GM12878 (cell line): Measurements from ENCODE around the gene WWOX.

ENCODE experiments used
- ATF3 ChIP-seq: IDR thresholded peaks from 2 replicates; pipeline ENCODE4 v1.6.1; 2011; ENCODE audit warnings: low read depth, mild to moderate bottlenecking, low read length, moderate library complexity, borderline replicate concordance; ENCODE audit errors: extremely low read depth
- BHLHE40 ChIP-seq, 2 experiments: fragments of 450-650 bp in 1 of 2; IDR thresholded peaks; 2 replicates each; pipeline ENCODE4 v1.6.1; 2011 to 2017; ENCODE audit warnings: low read depth in 2 of 2, borderline replicate concordance in 1 of 2, improper control_type of control experiment in 1 of 2, low read length in 1 of 2, mild to moderate bottlenecking in 1 of 2
- CTCF ChIP-seq, 3 experiments: IDR thresholded peaks in 2 of 3; conservative IDR thresholded peaks in 1 of 3; 2 replicates each; pipeline ENCODE4 v1.5.1; 2011; ENCODE audit warnings: low read depth in 3 of 3, low read length in 3 of 3, mild to moderate bottlenecking in 3 of 3, control low read depth in 2 of 3, moderate library complexity in 2 of 3, inconsistent platforms in 1 of 3, mixed read lengths in 1 of 3; ENCODE audit not compliant: control insufficient read depth in 2 of 3, insufficient read depth in 1 of 3; ENCODE audit errors: extremely low read depth in 1 of 3
- EGR1 ChIP-seq, 2 experiments: IDR thresholded peaks; 1 replicate in 1 of 2; 2 replicates in 1 of 2; pipeline ENCODE4 v1.6.1; 2011 to 2012; ENCODE audit warnings: low read depth in 2 of 2, low read length in 2 of 2, borderline replicate concordance in 1 of 2, mild to moderate bottlenecking in 1 of 2, moderate library complexity in 1 of 2
- ELK1 ChIP-seq: IDR thresholded peaks from 2 replicates; pipeline ENCODE4 v1.6.1; 2012; ENCODE audit warnings: low read depth, low read length, improper control_type of control experiment
- ETV6 ChIP-seq, 2 experiments: fragments of 450-650 bp in 1 of 2; IDR thresholded peaks in 1 of 2; conservative IDR thresholded peaks in 1 of 2; 2 replicates each; pipeline ENCODE4 v1.6.1; 2014; ENCODE audit warnings: antibody characterized with exemption in 1 of 2, borderline replicate concordance in 1 of 2, low read depth in 1 of 2, mild to moderate bottlenecking in 1 of 2, moderate library complexity in 1 of 2
- EZH2 ChIP-seq: IDR thresholded peaks from 2 replicates; pipeline ENCODE4 v1.6.1; 2012; ENCODE audit warnings: low read depth, mild to moderate bottlenecking, control low read depth, inconsistent platforms, low read length, borderline replicate concordance; ENCODE audit not compliant: control insufficient read depth
- JUNB ChIP-seq: IDR thresholded peaks from 2 replicates; pipeline ENCODE4 v1.6.1; 2016; ENCODE audit warnings: antibody characterized with exemption, mild to moderate bottlenecking
- JUND ChIP-seq: IDR thresholded peaks from 2 replicates; pipeline ENCODE4 v1.6.1; 2012; ENCODE audit warnings: low read depth, mild to moderate bottlenecking, low read length, improper control_type of control experiment, moderate library complexity
- MXI1 ChIP-seq: fragments of 150-350 bp; IDR thresholded peaks from 2 replicates; pipeline ENCODE4 v1.6.1; 2011; ENCODE audit warnings: low read depth, mild to moderate bottlenecking, inconsistent platforms, low read length, improper control_type of control experiment
- POLR2AphosphoS2 ChIP-seq: IDR thresholded peaks from 2 replicates; pipeline ENCODE4 v1.6.1; 2011; ENCODE audit warnings: low read depth, mild to moderate bottlenecking, low read length, improper control_type of control experiment, moderate library complexity
- POLR2AphosphoS5 ChIP-seq: IDR thresholded peaks from 2 replicates; pipeline ENCODE4 v1.6.1; 2011; ENCODE audit warnings: mild to moderate bottlenecking, low read length, inconsistent platforms
- TBL1XR1 ChIP-seq: IDR thresholded peaks from 2 replicates; pipeline ENCODE4 v1.6.1; 2012; ENCODE audit warnings: low read depth, low read length, improper control_type of control experiment

GRCh38 chr16:78479723-78480122 lies 380.3 kb downstream of the WWOX start:
- no peak for TF ChIP-seq ATF3
- no peak for TF ChIP-seq CTCF (IDR thresholded peaks at IDR 0.05 in 2 of 3, conservative IDR thresholded peaks at IDR 0.05 in 1 of 3; ENCODE audit: control insufficient read depth in 2 of 3, extremely low read depth in 1 of 3, insufficient read depth in 1 of 3, low read depth in 3 of 3, low read length in 3 of 3)
- TF ChIP-seq POLR2AphosphoS5: no peak
- TF ChIP-seq ELK1: no peak
- no peak for TF ChIP-seq MXI1
- no peak for TF ChIP-seq JUNB
- TF ChIP-seq ETV6 (conservative IDR thresholded peaks at IDR 0.05 in 1 of 2, IDR thresholded peaks at IDR 0.05 in 1 of 2; ENCODE audit: borderline replicate concordance in 1 of 2, low read depth in 1 of 2): no peak
- TF ChIP-seq BHLHE40 (IDR thresholded peaks at IDR 0.05; ENCODE audit: borderline replicate concordance in 1 of 2, low read depth in 2 of 2, low read length in 1 of 2): no peak
- TF ChIP-seq EZH2: no peak
- no peak for TF ChIP-seq EGR1 (IDR thresholded peaks at IDR 0.05; ENCODE audit: borderline replicate concordance in 1 of 2, low read depth in 2 of 2, low read length in 2 of 2)
- no peak for TF ChIP-seq JUND
- no peak for TF ChIP-seq TBL1XR1
- TF ChIP-seq POLR2AphosphoS2: no peak
